GM19043 (cell line): ENCODE results near the gene CCDC88C.

Experiments used
- ATAC-seq: cut with Tn5 transposase; IDR thresholded peaks from one replicate; pipeline ENCODE4 v1.9.1; 2021; ENCODE audit warnings: low read depth; ENCODE audit not compliant: unreplicated experiment

CCDC88C gene

GRCh38 chr14:91369628-91370445 is 47.8 kb downstream of the CCDC88C start:
- ATAC-seq = no peak

- ATAC-seq = no peak
Observed at GRCh38 chr14:91368776-91369416, 48.7 kb downstream of the CCDC88C start.

GRCh38 chr14:91367173-91368171 is 50.1 kb downstream of the CCDC88C start:
- peak; percentile 65 for ATAC-seq

- no peak for ATAC-seq
Observed at GRCh38 chr14:91366749-91367148, 50.9 kb downstream of the CCDC88C start.

GRCh38 chr14:91365552-91365951 is 52.1 kb downstream of the CCDC88C start:
- no peak for ATAC-seq

- ATAC-seq = no peak
Observed at GRCh38 chr14:91364524-91365270, 52.9 kb downstream of the CCDC88C start.

- ATAC-seq = peak; percentile 54
Observed at GRCh38 chr14:91363776-91364523, 53.7 kb downstream of the CCDC88C start.

GRCh38 chr14:91361233-91361811 is 56.3 kb downstream of the CCDC88C start:
- ATAC-seq = no peak

GRCh38 chr14:91360490-91361232 is 57.0 kb downstream of the CCDC88C start:
- ATAC-seq = no peak

GRCh38 chr14:91358654-91359220 is 58.9 kb downstream of the CCDC88C start:
- ATAC-seq = no peak

- ATAC-seq = no peak
Observed at GRCh38 chr14:91358025-91358319, 59.6 kb downstream of the CCDC88C start.

GRCh38 chr14:91357272-91358024 is 60.2 kb downstream of the CCDC88C start:
- ATAC-seq = no peak

GRCh38 chr14:91356181-91356763 is 61.3 kb downstream of the CCDC88C start:
- peak; percentile 36 for ATAC-seq

GRCh38 chr14:91354979-91355685 is 62.5 kb downstream of the CCDC88C start:
- no peak for ATAC-seq

- no peak for ATAC-seq
Observed at GRCh38 chr14:91354221-91354916, 63.3 kb downstream of the CCDC88C start.
